Measurements from ENCODE around the gene UPK2.
A peak's percentile ranks its signal among the peaks of the same experiment; 100 is the strongest.

Gene UPK2

DNA sequence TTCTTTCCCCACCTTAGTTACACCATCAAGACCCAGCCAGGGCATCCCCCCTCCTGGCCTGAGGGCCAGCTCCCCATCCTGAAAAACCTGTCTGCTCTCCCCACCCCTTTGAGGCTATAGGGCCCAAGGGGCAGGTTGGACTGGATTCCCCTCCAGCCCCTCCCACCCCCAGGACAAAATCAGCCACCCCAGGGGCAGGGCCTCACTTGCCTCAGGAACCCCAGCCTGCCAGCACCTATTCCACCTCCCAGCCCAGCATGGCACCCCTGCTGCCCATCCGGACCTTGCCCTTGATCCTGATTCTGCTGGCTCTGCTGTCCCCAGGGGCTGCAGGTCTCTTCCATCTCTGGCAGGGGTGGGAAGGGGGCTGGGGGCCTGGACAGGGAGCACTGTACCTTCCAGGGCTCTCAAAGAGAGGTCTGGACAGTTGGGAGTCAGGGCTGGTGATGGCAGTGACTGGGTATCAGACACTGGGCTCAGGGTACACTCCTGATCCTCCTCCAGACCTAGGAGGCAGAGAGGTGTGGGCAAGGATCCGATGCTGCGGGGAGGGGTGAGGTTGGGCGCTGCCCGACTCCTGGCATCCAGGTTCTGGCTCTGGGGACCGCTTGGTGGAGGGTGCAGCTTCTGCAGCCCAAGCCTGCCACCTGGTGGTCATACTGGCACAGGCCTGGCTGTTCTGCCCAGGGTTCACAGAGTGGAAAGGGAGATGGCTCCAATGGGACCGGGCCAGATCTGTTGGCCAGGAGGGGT is at the start of gene UPK2:
Gene UPK2 (plus strand): TSS at position 205 of the 753 bp plus-strand sequence. CDS start 53 bp downstream, at position 258.
- Mint-ChIP-seq H3K27ac (no peak within 1 kb of the TSS), H3K27me3 (no peaks in the 10 kb centered on the region), H3K4me1 (ENCODE audit: low read depth) (peaks cover 5% of the 10 kb centered on the region), H3K4me3 (no peak within 1 kb of the TSS), H3K9me3 (no peaks in the 10 kb centered on the region), H3K36me3 (ENCODE audit: low read depth) (no peaks in the 10 kb centered on the region)
- peak; percentile 93 for DNase-seq

DNA sequence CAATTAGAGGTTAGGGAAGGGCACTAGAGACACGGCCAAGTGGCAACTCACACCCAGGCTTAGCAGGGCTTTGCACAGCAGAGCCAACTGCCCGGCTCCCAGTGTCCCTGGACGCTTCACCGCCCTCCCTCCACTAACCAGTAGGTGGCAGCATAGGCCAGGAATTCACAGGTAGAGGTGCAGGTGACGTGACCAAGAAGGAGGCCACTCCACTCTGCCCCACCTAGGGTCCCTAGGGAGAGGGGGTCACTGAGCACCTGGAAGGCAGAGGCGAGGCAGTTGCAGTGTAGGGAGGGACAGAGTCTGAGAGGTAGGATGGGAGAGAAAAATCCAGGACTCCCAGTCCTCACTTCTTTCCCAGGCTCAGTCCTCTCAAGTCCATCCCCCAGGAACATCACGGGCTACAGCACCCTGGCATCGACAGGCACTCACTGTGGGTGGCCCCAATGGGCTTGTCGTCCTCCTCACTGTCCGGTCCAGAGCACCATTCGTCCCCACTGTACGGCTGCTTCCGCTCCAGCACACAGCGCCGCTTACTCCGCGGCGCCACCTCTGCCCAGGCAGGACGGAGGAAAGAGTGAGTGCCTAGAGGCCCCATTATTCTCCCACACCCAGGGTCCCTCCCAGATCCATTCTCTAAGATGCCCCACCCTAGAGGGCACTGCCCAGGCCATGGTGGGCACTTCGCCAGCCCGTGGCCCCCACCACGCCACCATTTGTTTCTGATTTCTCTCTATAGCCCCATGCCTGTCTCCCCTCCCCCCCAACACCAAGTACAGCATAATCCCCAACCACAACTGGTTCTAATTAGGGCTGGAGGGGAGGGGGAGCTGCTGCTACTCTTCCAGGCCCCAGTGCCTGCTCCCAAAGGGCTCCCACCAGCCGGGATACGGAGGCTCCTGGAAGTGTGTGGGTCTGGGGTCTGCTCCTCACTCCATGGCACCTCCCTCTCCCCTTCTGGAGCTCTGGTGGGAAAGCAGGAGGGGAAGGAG is 48.8 kb upstream of the UPK2 start:
- H3K27me3 Mint-ChIP-seq: no peaks in the 10 kb centered on the region

DNA sequence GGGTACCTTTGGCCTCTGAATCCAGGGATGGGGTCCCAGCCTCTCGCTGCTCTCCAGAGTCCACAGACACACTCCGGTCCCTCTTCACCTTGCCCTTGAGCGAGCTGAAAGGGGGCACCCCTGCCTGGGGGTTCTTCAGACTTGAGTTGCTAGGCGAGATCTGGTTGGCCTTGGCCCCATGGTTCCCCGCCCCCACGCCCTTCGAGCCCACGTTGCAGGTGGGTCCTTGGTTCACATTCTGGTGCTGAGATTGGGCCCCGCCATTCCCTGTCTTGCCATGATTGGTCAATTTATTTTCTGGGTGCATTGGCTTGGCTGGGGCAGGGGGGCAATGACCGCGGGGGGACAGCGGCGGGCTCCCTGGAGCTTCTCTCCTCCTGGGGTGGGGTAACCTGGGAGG is 47.8 kb upstream of the UPK2 start:
- no peak overlapping the region for H3K4me3 Mint-ChIP-seq
- H3K36me3 Mint-ChIP-seq (ENCODE audit: low read depth): peaks cover 45% of the 10 kb centered on the region
- peak overlapping the region; percentile 51 for H3K27ac Mint-ChIP-seq
- no peak for DNase-seq
- H3K4me1 Mint-ChIP-seq (ENCODE audit: low read depth): peaks cover 56% of the 10 kb centered on the region
- H3K27me3 Mint-ChIP-seq: no peaks in the 10 kb centered on the region
- H3K9me3 Mint-ChIP-seq: no peaks in the 10 kb centered on the region

More for the DNA sequence above, 48.8 kb upstream of the UPK2 start:
- Mint-ChIP-seq H3K36me3 (ENCODE audit: low read depth) (peaks cover 46% of the 10 kb centered on the region), H3K4me3 (no peak overlapping the region), H3K27ac (peak overlapping the region; percentile 85), H3K4me1 (ENCODE audit: low read depth) (peaks cover 46% of the 10 kb centered on the region), H3K9me3 (no peaks in the 10 kb centered on the region)
- DNase-seq: peak; percentile 93

DNA sequence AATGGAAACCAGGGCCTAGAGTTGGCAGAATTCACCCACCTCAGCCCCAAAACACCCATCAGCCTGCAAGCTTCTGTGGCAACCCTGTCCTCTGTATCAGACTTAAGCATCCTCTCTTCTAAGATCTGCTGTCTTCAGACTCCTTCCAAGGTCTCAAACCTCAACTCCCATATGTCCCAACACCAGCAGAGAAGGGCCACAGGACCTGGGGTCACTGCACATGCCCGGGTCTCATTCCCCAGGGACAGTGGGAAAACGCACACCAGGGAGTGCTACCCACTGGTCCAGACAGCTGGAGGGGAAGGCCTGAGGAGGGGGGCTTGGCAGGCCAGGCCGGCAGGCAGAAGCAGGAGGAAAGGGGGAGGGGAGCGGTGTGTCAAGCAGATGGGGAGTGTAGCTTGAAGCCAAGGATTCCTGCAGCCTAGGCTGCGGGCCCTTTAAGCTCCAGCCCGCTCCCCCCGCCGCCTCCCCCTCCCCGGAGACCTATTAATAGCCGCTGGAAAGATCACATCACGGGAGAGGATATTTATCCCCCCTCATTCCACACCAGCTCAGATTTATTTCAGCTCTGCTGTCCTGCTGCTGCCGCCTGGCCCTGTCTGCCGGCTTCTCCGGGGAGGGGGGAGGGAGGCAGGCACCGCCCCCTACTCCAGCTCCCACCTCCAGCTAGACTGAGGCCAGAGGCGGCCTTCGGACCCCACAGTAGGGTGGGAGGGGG is 47.0 kb upstream of the UPK2 start:
- Mint-ChIP-seq H3K4me3 (no peak overlapping the region), H3K9me3 (no peaks in the 10 kb centered on the region), H3K27ac (peak overlapping the region; percentile 87), H3K4me1 (ENCODE audit: low read depth) (peaks cover 62% of the 10 kb centered on the region), H3K27me3 (no peaks in the 10 kb centered on the region), H3K36me3 (ENCODE audit: low read depth) (peaks cover 37% of the 10 kb centered on the region)
- peak; percentile 42 for DNase-seq

DNA sequence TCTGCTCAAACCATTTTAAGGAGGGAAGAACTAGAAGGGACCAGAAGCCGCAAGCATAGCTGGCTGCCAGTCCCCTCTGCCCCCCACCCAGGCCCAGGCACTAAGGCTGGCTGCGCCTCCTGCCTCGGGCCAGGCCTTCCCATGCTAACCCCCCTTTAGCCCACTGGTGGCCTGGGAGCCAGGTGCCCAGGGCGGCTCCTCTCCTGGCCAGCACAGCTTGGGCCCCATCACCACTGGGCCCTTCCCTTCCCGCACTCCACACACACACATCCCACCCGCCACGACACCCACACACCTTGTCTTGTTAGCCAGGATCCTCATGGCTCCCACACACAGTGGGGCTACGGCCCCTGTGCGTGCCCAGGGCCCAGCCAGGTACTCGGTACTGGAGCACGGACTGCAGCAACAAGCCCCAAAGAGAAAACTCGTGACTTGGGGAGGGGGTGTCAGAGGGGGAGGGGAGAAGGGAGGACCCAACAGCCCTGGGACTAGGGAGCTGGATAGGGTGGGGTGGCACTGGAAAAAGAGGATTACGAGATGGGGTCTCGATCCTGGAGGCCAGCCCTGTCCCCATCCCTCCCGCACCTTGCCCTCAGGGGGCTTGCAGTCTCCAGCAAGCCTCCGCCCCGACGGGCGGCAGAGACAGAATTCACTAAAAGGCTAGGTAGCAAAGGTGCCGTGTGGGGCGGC is 46.3 kb upstream of the UPK2 start:
- Mint-ChIP-seq H3K27ac (peak overlapping the region; percentile 87), H3K27me3 (no peaks in the 10 kb centered on the region), H3K4me1 (ENCODE audit: low read depth) (peaks cover 69% of the 10 kb centered on the region), H3K9me3 (no peaks in the 10 kb centered on the region), H3K4me3 (peak overlapping the region; percentile 51), H3K36me3 (ENCODE audit: low read depth) (peaks cover 35% of the 10 kb centered on the region)
- DNase-seq: peak; percentile 41

DNA sequence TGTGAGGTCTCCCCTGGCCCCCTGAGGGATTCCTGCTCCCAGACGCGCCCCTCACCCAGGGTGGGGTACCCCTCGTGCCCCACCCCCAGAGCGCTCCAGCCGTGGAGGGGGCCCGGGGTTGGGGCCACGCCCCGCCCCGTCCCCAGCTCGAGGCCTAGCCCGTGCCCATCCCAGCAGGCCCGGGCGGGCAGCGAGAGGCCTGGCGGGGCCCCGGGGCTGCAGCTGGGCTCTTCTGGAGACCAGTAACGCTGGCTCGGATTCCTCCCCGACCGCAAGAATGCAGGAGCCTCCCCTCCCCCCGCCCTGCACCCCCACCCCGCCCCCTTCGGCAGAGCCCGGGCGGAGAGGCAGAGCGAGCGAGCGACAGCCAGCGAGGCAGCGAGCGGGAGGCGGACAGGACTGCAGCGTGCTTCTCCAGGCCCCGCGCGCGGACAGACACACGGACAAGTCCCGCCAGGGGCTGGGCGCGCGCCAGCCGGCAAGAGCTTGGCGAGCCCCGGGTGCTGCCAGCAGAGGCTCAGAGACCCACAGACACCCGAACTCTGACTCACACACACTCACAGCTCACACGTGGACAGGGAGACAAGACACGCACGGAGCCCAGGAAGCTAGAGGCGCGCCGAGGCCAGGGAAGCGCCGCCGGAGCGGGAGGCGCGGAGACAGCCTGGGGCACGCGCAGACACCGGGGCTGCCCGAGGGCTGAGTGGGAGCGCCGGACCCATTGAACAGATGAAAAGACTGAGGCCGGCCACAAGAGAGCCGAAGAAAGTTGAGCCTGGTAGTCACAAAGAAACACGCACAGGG is 45.6 kb upstream of the UPK2 start:
- peak overlapping the region; percentile 98 for H3K27ac Mint-ChIP-seq
- H3K9me3 Mint-ChIP-seq: no peaks in the 10 kb centered on the region
- DNase-seq: peak; percentile 73
- peaks cover 77% of the 10 kb centered on the region for H3K4me1 Mint-ChIP-seq (ENCODE audit: low read depth)
- H3K27me3 Mint-ChIP-seq: no peaks in the 10 kb centered on the region
- peaks cover 30% of the 10 kb centered on the region for H3K36me3 Mint-ChIP-seq (ENCODE audit: low read depth)
- H3K4me3 Mint-ChIP-seq: peak overlapping the region; percentile 78

DNA sequence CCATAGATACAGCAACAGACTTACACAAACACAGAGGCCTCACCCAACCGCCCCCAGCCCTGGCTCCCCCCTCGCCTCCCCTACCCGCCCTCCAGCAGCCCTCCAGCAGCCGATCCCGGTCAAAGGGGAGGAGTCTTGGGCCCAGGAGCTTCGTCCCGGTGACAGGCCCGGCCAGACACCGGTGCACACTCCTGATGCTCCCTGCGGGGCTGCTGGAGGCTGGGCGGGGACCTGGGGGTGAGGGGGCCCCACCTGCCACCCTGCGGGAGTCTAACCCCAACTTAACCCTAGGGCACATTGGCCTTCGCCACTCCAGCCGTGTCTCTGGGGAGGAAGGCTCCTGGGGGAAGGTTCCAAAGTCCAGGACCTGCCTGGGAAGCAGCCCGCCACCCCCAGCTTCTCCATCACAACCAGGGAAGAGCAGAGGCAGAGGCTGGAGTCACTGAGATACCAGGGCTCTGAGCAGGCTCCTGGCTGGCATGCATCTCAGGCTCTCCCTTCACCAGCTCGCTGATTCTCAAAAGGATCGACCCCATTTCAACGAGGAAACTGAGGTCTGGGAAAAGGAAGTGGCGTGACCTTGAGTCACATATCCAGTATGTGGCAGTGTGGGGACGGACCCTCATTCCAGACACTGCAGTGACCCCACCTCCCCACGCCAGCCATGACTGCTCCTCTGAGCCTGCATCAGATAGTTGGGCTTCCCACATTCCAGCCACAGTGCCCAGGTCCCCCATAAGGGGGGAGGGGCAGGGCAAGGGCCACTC is 44.8 kb upstream of the UPK2 start:
- H3K27ac Mint-ChIP-seq: peak overlapping the region; percentile 98
- peaks cover 27% of the 10 kb centered on the region for H3K36me3 Mint-ChIP-seq (ENCODE audit: low read depth)
- no peaks in the 10 kb centered on the region for H3K9me3 Mint-ChIP-seq
- peaks cover 85% of the 10 kb centered on the region for H3K4me1 Mint-ChIP-seq (ENCODE audit: low read depth)
- H3K4me3 Mint-ChIP-seq: peak overlapping the region; percentile 78
- DNase-seq: peak; percentile 62
- H3K27me3 Mint-ChIP-seq: no peaks in the 10 kb centered on the region

DNA sequence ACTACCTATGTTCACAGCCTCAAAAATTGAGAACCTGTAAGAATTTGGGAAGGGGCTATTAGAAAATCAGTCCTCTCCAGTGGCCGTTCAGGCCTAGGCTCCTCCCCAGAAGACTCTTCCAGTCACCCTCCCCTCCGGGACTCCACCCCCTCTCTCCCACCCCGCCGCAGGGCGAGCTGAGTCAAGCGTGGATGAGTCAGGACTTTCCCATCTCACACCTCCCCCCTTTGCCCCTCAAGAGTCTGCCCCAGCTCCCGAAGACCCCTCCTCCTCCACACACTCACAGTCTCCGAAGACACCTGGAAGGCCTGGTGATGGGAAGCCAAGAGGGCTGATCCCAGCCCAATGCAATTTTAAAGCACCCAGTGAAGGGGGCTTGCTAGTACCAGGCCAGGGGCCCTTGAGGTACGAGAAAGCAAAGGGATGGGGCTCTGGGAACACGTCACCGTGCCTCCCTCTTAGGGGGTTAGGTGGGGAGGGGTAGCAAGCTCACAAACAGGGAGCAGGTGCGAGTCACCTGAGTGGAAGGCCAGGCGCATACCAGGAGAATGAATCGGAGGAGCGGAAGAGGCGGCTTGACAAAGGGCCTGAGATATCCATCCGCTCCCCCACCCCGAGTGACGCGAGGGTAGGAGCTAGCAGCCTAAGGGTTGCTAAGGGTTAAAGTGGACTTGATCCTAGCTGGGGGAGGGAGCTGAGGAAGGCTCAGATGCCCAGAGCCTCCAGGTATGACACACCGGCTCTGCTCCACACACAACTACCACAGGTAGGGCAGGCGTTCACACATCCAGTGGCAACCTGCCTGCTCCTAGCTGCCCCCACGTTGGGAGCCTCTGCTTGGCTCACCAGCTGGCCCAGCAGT is 44.0 kb upstream of the UPK2 start:
- Mint-ChIP-seq H3K27ac (peak overlapping the region; percentile 98), H3K27me3 (no peaks in the 10 kb centered on the region), H3K4me3 (peak overlapping the region; percentile 78), H3K4me1 (ENCODE audit: low read depth) (peaks cover 86% of the 10 kb centered on the region), H3K9me3 (no peaks in the 10 kb centered on the region), H3K36me3 (ENCODE audit: low read depth) (peaks cover 20% of the 10 kb centered on the region)
- peak; percentile 86 for DNase-seq

DNA sequence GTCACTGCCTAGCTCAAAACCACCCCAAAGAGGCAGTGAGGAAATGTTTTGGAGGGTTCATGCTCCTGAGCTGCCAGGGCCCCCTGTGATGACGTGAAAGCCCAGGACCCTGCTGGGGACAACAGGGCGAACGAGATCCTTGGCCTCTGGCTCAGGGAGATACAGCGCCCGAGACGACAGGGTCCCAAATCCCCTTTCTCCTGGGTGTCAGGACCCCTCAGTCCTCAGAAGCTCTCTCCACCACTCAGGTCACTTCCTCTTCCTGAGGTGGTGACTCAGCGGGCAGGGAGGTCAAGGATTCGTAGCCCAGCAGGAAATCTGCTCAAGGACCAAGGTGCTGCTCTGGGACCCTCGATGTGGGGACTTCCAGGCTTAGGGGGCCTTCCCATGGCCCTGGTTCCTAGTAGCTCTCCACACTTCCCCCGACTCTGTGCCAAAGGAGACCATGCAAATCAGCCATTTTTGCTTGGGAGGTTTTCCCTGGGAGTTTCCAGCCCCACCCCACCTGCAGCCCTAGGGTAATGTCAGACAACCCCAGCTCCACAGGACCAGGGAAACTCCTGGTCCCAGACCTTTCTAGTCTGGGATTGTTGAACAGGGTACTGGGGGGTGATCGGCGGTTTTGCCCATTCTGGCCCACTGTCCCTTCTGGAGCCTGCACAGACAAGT is 43.2 kb upstream of the UPK2 start:
- H3K4me1 Mint-ChIP-seq (ENCODE audit: low read depth): peaks cover 86% of the 10 kb centered on the region
- no peaks in the 10 kb centered on the region for H3K9me3 Mint-ChIP-seq
- DNase-seq: no peak

DNA sequence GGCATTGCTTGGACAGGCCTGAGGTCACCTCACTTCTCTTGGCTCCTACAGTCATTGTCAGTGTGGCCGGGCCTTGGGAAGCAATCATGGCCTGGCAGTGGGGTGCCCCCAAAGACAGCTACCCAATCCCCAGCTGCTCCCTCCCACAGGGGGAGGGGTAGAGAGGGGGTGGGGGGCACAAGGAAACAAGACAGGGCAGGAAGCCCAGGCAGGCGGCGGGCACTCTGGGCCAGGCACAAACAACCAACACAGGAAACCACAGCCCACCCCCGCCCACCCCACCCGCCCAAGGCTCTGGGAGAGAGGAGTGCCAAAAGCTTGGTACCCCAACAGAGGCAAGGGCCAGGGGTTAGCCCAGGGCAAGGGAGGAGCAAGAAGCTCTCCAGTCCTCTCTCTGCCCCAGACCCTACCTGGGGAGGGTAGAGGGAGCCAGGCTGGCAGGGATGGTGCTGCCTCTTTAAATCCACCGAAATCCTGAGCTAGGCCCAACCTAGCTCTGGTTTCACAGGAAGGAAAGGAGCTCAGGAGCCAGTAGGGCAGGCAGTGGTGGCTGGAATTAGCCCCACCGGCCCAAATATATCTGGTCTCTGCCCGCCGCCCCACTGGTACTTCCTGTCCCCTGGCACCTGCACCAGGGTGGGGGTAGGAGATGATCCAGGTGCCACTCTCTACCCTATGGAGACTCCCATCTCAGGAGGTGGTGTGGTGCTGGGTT is 42.5 kb upstream of the UPK2 start:
- peaks cover 12% of the 10 kb centered on the region for H3K36me3 Mint-ChIP-seq (ENCODE audit: low read depth)
- peak overlapping the region; percentile 78 for H3K4me3 Mint-ChIP-seq
- no peaks in the 10 kb centered on the region for H3K9me3 Mint-ChIP-seq
- no peaks in the 10 kb centered on the region for H3K27me3 Mint-ChIP-seq
- peak; percentile 60 for DNase-seq
- peak overlapping the region; percentile 99 for H3K27ac Mint-ChIP-seq
- H3K4me1 Mint-ChIP-seq (ENCODE audit: low read depth): peaks cover 86% of the 10 kb centered on the region

More for the DNA sequence above, 43.2 kb upstream of the UPK2 start:
- Mint-ChIP-seq H3K27me3 (no peaks in the 10 kb centered on the region), H3K36me3 (ENCODE audit: low read depth) (peaks cover 18% of the 10 kb centered on the region), H3K27ac (peak overlapping the region; percentile 98), H3K4me3 (peak overlapping the region; percentile 78)

Measured in activated T-cell treated with anti-CD3 and anti-CD28 coated beads, Interleukin-2, amount 50 U/mL, for 24 hours (primary cell).